NCI-H1436 treated with DMSO at 0.1 percent for 48 hours (cell line): ENCODE results near the gene PITPNM3.

Experiments used
- DNase-seq: peaks from one replicate; lab custom pipeline; 2025; lab: John Stamatoyannopoulos, UW

The PITPNM3 gene

DNA sequence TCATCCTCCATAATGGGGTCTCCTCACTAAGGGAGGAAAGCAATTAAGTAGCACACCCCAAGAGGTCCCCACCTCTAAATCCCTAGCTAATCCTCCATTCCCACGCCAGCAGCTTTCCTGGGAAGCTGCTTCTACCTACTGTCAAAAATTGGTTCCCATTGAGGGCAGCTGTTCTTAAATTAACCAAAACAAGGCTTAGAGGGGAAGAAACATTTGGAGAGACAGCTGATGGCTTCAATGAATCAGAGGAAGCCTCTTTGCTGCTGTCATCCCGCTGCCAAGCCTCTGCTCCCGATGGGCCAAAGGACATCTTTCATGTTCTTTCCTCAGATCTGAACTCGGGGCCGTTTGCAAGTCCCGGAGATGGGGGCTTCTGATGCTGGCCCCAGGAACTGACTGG, 148.1 kb downstream of the PITPNM3 start:
- no peak for DNase-seq

DNA sequence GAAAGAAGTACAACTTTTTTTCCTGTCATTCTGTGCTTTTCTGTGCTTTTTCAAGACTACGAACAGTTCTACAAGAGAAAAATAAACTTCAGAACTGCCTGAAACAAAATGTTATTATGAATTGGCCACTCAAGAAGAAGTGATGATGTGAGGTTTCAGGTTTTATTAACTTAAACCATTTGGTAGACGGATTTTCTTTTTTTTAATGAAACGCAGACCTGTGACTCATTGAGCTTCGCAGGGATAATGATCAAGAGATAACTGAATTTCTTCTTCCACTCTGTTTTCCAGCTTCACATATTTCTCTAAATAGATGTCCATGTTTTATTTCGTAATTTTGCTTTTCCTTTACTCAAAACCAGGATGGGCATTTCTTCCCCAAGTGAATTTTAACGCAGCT, 154.1 kb downstream of the PITPNM3 start:
- DNase-seq: no peak
